HFFc6 (cell line): Measurements from ENCODE around the gene EBF3. TPM values are rescaled to one million over a fixed set of nuclear protein-coding genes. Genes with fewer than 3 reads are reported as not detected.

Source experiments
- DNase-seq: peaks from one replicate; pipeline ENCODE4 v3.0.0-alpha.2; 2018
- H3K27ac Mint-ChIP-seq: 2 replicates; pipeline ENCODE4 v1.8.0; 2020; ENCODE audit warnings: mild to moderate bottlenecking, mixed read lengths
- H3K27me3 Mint-ChIP-seq: 2 replicates; pipeline ENCODE4 v1.8.0; 2021; ENCODE audit warnings: mild to moderate bottlenecking, moderate library complexity, mixed read lengths; ENCODE audit not compliant: insufficient read depth
- H3K36me3 Mint-ChIP-seq: 2 replicates; pipeline ENCODE4 v1.8.0; 2021; ENCODE audit warnings: low read depth, mixed read lengths
- H3K4me1 Mint-ChIP-seq: 2 replicates; pipeline ENCODE4 v1.8.0; 2020; ENCODE audit warnings: low read depth, mixed read lengths
- H3K4me3 Mint-ChIP-seq: 2 replicates; pipeline ENCODE4 v1.8.0; 2020; ENCODE audit warnings: mild to moderate bottlenecking, moderate library complexity, mixed read lengths
- H3K9me3 Mint-ChIP-seq: 2 replicates; pipeline ENCODE4 v1.8.0; 2020; ENCODE audit warnings: mild to moderate bottlenecking, mixed read lengths
- total RNA-seq, 6 experiments: library from RNA; stranded (reverse); fragmentation: NEBNext Ultra II Directional; extraction: Animal tissue kit (Norgen Biotek cat#: 25700); gene quantifications; 2 replicates in 1 of 6; 3 replicates in 5 of 6; pipeline ENCODE4 v1.2.3, GENCODE V29; 2021
- TF ChIP-seq, protein P1 (sequence below): fragments of 200-600 bp; sonication (generic); IDR thresholded peaks from 2 replicates; pipeline ENCODE4 v1.5.0; 2021; ENCODE audit warnings: antibody characterized with exemption, mild to moderate bottlenecking

EBF3 gene
- total RNA-seq, 6 experiments from 2014 or later: 0.14 to 0.39 (median 0.21) TPM; not detected in 2

DNA sequence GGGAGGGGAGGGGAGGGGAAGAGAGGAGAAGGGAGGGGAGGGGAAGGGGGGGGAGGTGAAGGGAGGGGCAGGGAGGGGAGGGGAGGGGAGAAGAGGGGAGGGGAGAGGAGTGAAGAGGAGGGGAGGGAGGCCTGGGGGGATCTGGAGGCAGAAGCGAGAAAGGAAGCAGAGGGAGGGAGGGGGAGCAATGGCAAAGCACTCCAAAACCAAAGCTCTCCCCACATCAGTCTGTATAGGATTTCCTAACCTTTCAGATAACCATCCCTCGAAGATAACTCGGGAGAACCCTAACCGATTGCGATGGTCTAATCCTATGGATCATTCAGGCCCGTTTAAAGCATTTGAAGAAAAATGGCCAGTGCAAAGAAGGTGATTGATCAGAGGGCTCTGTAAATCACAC, 19.0 kb downstream of the EBF3 start:
- no peak overlapping the region for H3K27ac Mint-ChIP-seq
- TF ChIP-seq, protein P1, sequence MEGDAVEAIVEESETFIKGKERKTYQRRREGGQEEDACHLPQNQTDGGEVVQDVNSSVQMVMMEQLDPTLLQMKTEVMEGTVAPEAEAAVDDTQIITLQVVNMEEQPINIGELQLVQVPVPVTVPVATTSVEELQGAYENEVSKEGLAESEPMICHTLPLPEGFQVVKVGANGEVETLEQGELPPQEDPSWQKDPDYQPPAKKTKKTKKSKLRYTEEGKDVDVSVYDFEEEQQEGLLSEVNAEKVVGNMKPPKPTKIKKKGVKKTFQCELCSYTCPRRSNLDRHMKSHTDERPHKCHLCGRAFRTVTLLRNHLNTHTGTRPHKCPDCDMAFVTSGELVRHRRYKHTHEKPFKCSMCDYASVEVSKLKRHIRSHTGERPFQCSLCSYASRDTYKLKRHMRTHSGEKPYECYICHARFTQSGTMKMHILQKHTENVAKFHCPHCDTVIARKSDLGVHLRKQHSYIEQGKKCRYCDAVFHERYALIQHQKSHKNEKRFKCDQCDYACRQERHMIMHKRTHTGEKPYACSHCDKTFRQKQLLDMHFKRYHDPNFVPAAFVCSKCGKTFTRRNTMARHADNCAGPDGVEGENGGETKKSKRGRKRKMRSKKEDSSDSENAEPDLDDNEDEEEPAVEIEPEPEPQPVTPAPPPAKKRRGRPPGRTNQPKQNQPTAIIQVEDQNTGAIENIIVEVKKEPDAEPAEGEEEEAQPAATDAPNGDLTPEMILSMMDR: no peak
- H3K27me3 Mint-ChIP-seq: peaks cover 14% of the 10 kb centered on the region
- no peaks in the 10 kb centered on the region for H3K9me3 Mint-ChIP-seq
- no peak for DNase-seq
- H3K36me3 Mint-ChIP-seq: no peaks in the 10 kb centered on the region
- H3K4me1 Mint-ChIP-seq: 0 out of 2 replicates have a peak, but pooled peaks cover under 1% of the 10 kb centered on the region
- no peak overlapping the region for H3K4me3 Mint-ChIP-seq

DNA sequence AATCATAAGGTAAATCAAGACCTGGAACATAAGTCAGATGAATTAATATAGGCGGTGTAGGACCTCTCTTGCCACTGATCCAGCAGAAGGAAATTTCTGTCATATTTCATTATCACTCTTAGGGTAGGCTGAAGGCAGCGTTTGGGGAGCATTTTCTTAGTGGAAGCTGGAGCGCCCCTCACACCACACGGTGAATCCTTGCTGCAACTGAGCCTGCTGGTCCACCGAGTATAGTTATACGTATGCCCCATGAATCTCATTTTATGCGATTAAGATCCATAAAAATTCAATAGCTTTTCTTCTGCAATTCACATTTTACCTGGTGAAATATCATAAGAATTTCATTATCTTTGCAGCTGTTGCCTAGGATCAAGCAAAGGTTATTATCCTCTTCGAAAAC, 19.6 kb downstream of the EBF3 start:
- Mint-ChIP-seq H3K4me3 (no peak overlapping the region), H3K27ac (no peak overlapping the region), H3K27me3 (peaks cover 14% of the 10 kb centered on the region), H3K9me3 (no peaks in the 10 kb centered on the region; the same call in 1 of the 2 replicates), H3K36me3 (no peaks in the 10 kb centered on the region), H3K4me1 (no peaks in the 10 kb centered on the region)
- no peak for DNase-seq
- TF ChIP-seq, protein P1: no peak

DNA sequence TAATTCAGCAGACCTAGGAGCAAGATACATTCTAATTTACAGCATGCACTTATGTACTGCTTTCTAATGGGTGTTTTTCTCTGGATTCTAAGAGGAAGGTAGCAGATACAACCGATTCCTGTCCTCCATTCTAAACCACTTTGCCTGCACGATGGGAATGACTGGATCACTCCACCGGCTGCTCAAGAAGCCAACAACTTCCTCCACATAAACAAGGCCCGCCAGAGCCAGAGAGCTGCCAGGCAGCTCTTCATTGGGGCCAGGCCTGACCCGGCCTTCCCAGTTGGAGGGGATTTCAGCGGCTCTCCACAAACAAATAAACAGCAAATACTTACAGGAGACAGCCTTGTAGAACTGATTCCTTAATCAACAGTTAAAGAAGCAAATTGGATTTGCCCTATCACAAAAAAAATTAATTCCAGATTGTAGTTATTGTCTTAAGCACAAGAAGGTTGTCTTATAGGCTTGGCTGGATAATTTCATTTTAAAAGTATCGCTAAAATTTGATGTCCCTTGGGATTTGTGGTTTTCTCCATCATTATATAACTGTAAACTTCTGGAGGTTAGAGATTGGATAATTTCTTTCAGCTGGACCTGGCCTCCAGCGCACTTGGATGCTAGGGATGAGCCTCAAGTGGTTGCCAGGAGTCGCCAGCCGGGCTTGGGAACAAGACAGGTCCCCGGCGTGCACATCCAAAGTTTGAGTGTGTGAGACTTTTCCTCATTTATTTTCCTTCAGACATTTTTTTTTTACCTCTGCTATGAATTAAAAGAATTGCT, 20.9 kb downstream of the EBF3 start:
- no peak overlapping the region for H3K27ac Mint-ChIP-seq
- TF ChIP-seq, protein P1: no peak
- H3K4me1 Mint-ChIP-seq: no peaks in the 10 kb centered on the region
- H3K4me3 Mint-ChIP-seq: no peak overlapping the region
- H3K36me3 Mint-ChIP-seq: no peaks in the 10 kb centered on the region
- H3K9me3 Mint-ChIP-seq: peaks cover under 1% of the 10 kb centered on the region; the same call in 1 of the 2 replicates
- H3K27me3 Mint-ChIP-seq: peaks cover 12% of the 10 kb centered on the region
- no peak for DNase-seq

DNA sequence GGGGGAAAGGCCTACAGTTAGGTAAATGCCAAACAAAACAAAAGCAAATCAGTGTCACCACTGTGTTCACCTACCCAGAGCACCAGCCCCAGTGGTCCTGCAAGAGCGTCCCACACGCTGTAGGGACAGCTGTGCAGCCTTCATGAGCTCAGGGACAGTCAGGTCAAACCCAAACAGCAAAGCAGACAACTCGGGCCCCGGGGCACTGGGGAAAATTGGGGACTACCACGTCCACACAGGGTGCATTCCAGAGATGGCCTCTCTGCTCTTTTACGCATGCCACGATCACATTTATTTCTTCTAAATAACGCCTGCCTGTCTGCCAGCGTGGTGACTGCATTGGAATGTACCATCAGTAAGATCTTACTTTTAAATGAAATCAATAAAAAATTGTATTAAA, 21.7 kb downstream of the EBF3 start:
- Mint-ChIP-seq H3K27ac (no peak overlapping the region), H3K4me1 (no peaks in the 10 kb centered on the region), H3K27me3 (peaks cover 12% of the 10 kb centered on the region), H3K36me3 (no peaks in the 10 kb centered on the region), H3K9me3 (peaks cover 5% of the 10 kb centered on the region; the same call in 1 of the 2 replicates), H3K4me3 (no peak overlapping the region)
- TF ChIP-seq, protein P1: no peak
- no peak for DNase-seq

DNA sequence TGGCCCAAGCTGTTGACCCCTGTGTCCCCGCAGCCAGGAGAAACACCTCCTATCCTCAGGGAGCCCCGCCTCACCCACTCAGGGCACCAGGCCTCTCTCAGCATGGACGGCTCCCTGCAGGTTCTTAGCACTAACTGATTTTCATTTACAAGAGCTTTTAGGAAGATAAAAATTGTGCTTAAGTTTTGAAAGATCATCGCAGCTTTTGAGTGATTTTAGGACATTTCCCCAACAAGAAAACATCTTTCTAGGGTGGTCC, 22.1 kb downstream of the EBF3 start:
- Mint-ChIP-seq H3K4me3 (no peak overlapping the region), H3K27me3 (peaks cover 12% of the 10 kb centered on the region), H3K27ac (no peak overlapping the region), H3K9me3 (peaks cover 5% of the 10 kb centered on the region; the same call in 1 of the 2 replicates), H3K36me3 (no peaks in the 10 kb centered on the region), H3K4me1 (no peaks in the 10 kb centered on the region)
- TF ChIP-seq, protein P1: no peak
- no peak for DNase-seq
